ENCODE data around the gene TBC1D1.

DNA sequence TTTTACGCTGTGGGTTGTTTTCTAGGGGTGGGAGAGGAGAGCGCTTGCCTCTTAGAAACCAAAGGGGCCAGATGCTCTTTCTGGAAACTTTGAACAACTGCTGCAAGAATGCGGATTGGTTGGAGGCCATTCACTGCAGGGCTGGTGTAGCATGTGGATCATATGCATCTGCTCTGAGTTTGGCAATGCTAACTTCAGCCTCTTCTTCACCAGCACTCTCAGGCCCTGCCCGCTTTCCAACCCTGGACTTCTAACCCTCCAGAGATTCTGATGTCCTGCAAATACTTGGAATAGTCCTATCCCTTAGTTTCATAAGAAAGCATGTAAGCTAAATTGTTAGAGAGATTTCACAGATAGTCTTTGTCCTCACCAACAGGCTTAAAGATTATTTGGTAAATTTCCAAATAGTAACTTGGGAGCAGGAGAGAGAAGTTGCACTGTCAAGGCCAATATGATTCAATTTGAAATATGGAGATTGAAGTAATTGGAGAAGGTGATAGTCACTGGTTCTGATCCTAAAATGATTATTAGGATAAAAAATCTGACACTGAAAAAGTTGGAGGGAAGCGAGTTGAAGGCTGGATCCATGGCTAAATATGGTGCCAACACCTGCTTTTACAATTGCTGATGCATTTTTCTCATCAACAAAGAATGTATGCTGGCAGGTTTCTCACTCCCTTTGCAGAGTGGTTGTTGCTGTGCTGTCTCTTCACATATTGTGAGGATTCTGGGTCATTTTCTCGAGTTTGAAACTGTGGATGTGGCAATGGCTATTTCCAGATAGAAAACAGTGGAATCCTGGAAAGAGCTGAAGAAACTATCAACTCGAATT is 279.7 kb downstream of the TBC1D1 start:
- TF ChIP-seq, protein P1, sequence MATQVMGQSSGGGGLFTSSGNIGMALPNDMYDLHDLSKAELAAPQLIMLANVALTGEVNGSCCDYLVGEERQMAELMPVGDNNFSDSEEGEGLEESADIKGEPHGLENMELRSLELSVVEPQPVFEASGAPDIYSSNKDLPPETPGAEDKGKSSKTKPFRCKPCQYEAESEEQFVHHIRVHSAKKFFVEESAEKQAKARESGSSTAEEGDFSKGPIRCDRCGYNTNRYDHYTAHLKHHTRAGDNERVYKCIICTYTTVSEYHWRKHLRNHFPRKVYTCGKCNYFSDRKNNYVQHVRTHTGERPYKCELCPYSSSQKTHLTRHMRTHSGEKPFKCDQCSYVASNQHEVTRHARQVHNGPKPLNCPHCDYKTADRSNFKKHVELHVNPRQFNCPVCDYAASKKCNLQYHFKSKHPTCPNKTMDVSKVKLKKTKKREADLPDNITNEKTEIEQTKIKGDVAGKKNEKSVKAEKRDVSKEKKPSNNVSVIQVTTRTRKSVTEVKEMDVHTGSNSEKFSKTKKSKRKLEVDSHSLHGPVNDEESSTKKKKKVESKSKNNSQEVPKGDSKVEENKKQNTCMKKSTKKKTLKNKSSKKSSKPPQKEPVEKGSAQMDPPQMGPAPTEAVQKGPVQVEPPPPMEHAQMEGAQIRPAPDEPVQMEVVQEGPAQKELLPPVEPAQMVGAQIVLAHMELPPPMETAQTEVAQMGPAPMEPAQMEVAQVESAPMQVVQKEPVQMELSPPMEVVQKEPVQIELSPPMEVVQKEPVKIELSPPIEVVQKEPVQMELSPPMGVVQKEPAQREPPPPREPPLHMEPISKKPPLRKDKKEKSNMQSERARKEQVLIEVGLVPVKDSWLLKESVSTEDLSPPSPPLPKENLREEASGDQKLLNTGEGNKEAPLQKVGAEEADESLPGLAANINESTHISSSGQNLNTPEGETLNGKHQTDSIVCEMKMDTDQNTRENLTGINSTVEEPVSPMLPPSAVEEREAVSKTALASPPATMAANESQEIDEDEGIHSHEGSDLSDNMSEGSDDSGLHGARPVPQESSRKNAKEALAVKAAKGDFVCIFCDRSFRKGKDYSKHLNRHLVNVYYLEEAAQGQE (IDR thresholded peaks at IDR 0.05; ENCODE audit: insufficient read depth in 1 of 2, low read depth in 2 of 2, low read length in 1 of 2), result no peak
- TF ChIP-seq SIN3A (IDR thresholded peaks at IDR 0.05; ENCODE audit: borderline replicate concordance, insufficient read depth, low read depth, low read length), result no peak
- no peak for TF ChIP-seq CTCF (IDR thresholded peaks at IDR 0.05)
- TF ChIP-seq POLR2AphosphoS5 (IDR thresholded peaks at IDR 0.05; ENCODE audit: low read depth, low read length), result no peak
- TF ChIP-seq TCF7L2 (IDR thresholded peaks at IDR 0.05; ENCODE audit: low read depth, low read length), result no peak
